Prostate gland (tissue), 2 donors: ENCODE data around the gene ULBP3. TPM values are rescaled to one million over a fixed set of nuclear protein-coding genes. Genes with fewer than 3 reads are reported as not detected.

Experiments
- DNase-seq: peaks from one replicate; pipeline ENCODE4 v3.0.0-alpha.2; 2019; ENCODE audit warnings: low spot score
- H3K27ac ChIP-seq, 2 donors: fragments of 200-600 bp; sonication (generic); 2 replicates each; pipeline ENCODE4 v1.5.1; 2017 to 2019
- H3K27me3 ChIP-seq: fragments of 200-600 bp; sonication (generic); replicated peaks from 2 replicates; pipeline ENCODE4 v1.5.1; 2019; ENCODE audit not compliant: insufficient read depth
- H3K36me3 ChIP-seq, 2 donors: fragments of 200-600 bp; sonication (generic); 1 replicate in 1 of 2; 2 replicates in 1 of 2; pipeline versions ENCODE4 v1.5.1 to v1.8.1; 2017 to 2019
- H3K4me1 ChIP-seq: fragments of 200-600 bp; sonication (generic); replicated peaks from 2 replicates; pipeline ENCODE4 v1.5.1; 2019
- H3K4me3 ChIP-seq, 2 donors: fragments of 200-600 bp; sonication (generic); 2 replicates each; pipeline ENCODE4 v1.5.1; 2017 to 2019
- H3K9me3 ChIP-seq: fragments of 200-600 bp; sonication (generic); 2 replicates; pipeline ENCODE4 v1.5.1; 2017
- CTCF ChIP-seq, 4 experiments: fragments of 200-600 bp in 2 of 4; fragments of 450-650 bp in 2 of 4; sonication (generic) in 2 of 4; IDR thresholded peaks; 1 replicate in 3 of 4; 2 replicates in 1 of 4; pipeline ENCODE4 v1.5.1; 2016 to 2019; ENCODE audit warnings: antibody characterized with exemption in 4 of 4, mild to moderate bottlenecking in 2 of 4, moderate library complexity in 2 of 4
- POLR2A ChIP-seq: fragments of 450-650 bp; IDR thresholded peaks from one replicate; pipeline ENCODE4 v1.6.1; 2016; ENCODE audit warnings: antibody characterized with exemption, mild to moderate bottlenecking
- POLR2AphosphoS5 ChIP-seq: sonication (generic); formaldehyde crosslinking; IDR thresholded peaks from one replicate; pipeline ENCODE4 v1.6.1; 2017; ENCODE audit warnings: antibody characterized with exemption
- WGBS: methylation state at CpG from one replicate; pipeline ENCODE4 v1.1.5; 2018; 5-methylcytosine and 5-hydroxymethylcytosine counted together
- intact Hi-C: fragments of 100-400 bp; cut with DNase I; formaldehyde crosslinking; loops from one replicate; pipeline ENCODE4 v1.14.2; 2022
- total RNA-seq, 2 donors: library from RNA; depleted of rRNA; stranded (reverse); fragments of >200 nt; gene quantifications; one replicate each; pipeline ENCODE4 v1.1.0, GENCODE V29; 2016

ULBP3 gene
- total RNA-seq, 2 donors from 2014 or later: 28.9 TPM; not detected in 1

GRCh38 chr6:150112233-150112632, 43.3 kb upstream of the ULBP3 start:
- H3K4me1 ChIP-seq: no peaks in the 10 kb centered on the region
- TF ChIP-seq POLR2AphosphoS5 (no peak), POLR2A (no peak), CTCF (IDR thresholded peaks at IDR 0.05) (no peak)

GRCh38 chr6:150102750-150103270, 33.9 kb upstream of the ULBP3 start:
- H3K36me3 ChIP-seq: no peaks in the 10 kb centered on the region
- 89% methylated on average over 4 of the region's 4 CpGs for WGBS
- no peak overlapping the region for H3K27ac ChIP-seq
- no peak overlapping the region for H3K4me3 ChIP-seq
- no peaks in the 10 kb centered on the region for H3K4me1 ChIP-seq
- no peak for DNase-seq
- intact Hi-C loops: no loop called here
- no peaks in the 10 kb centered on the region for H3K9me3 ChIP-seq
- H3K27me3 ChIP-seq: no peaks in the 10 kb centered on the region
- TF ChIP-seq POLR2AphosphoS5 (no peak), CTCF (IDR thresholded peaks at IDR 0.05) (no peak), POLR2A (no peak)

More at GRCh38 chr6:150112233-150112632, 43.3 kb upstream of the ULBP3 start:
- 96% methylated on average over 6 of the region's 6 CpGs for WGBS
- Histone ChIP-seq H3K27me3 (no peaks in the 10 kb centered on the region), H3K4me3 (no peak overlapping the region), H3K36me3 (no peaks in the 10 kb centered on the region), H3K27ac (no peak overlapping the region), H3K9me3 (no peaks in the 10 kb centered on the region)
- DNase-seq: no peak
- intact Hi-C loops: no loop called here

- H3K27ac ChIP-seq: no peak overlapping the region
- H3K4me3 ChIP-seq: no peak overlapping the region
- TF ChIP-seq POLR2A: no peak
- no peak for TF ChIP-seq CTCF (IDR thresholded peaks at IDR 0.05)
- no peak for TF ChIP-seq POLR2AphosphoS5
- no peaks in the 10 kb centered on the region for H3K27me3 ChIP-seq
- no peaks in the 10 kb centered on the region for H3K4me1 ChIP-seq
- no peaks in the 10 kb centered on the region for H3K9me3 ChIP-seq
- DNase-seq: no peak
- intact Hi-C loops: no loop called here
- H3K36me3 ChIP-seq: no peaks in the 10 kb centered on the region
- 86% methylated on average over 19 of the region's 19 CpGs for WGBS
Observed at GRCh38 chr6:150100745-150101144, 31.8 kb upstream of the ULBP3 start.

- no peaks in the 10 kb centered on the region for H3K36me3 ChIP-seq
- intact Hi-C loops: no loop called here
- no peak overlapping the region for H3K27ac ChIP-seq
- H3K9me3 ChIP-seq: no peaks in the 10 kb centered on the region
- H3K4me3 ChIP-seq: no peak overlapping the region
- TF ChIP-seq CTCF (IDR thresholded peaks at IDR 0.05): no peak
- TF ChIP-seq POLR2AphosphoS5: no peak
- no peak for TF ChIP-seq POLR2A
- no peaks in the 10 kb centered on the region for H3K4me1 ChIP-seq
- H3K27me3 ChIP-seq: no peaks in the 10 kb centered on the region
- DNase-seq: no peak
- WGBS: 90% methylated on average over 11 of the region's 11 CpGs
Observed at GRCh38 chr6:150099953-150100352, 31.0 kb upstream of the ULBP3 start.

GRCh38 chr6:150099546-150099945, 30.6 kb upstream of the ULBP3 start:
- DNase-seq: no peak
- no peaks in the 10 kb centered on the region for H3K9me3 ChIP-seq
- no peaks in the 10 kb centered on the region for H3K4me1 ChIP-seq
- H3K27me3 ChIP-seq: no peaks in the 10 kb centered on the region
- H3K27ac ChIP-seq: no peak overlapping the region
- H3K36me3 ChIP-seq: no peaks in the 10 kb centered on the region
- no peak overlapping the region for H3K4me3 ChIP-seq
- TF ChIP-seq POLR2A (no peak), POLR2AphosphoS5 (no peak)
- intact Hi-C loops: no loop called here
- WGBS: 85% methylated on average over 8 of the region's 8 CpGs
